H1 (cell line): ENCODE measurements around the gene OBSCN. TPM values are rescaled to one million over a fixed set of nuclear protein-coding genes. Genes with fewer than 3 reads are reported as not detected.

ENCODE experiments used
- CTCF ChIA-PET: fragments of 300-600 bp; sonication (Branson Sonifier 250); formaldehyde crosslinking; loops from one replicate; lab custom pipeline; 2021; ENCODE audit not compliant: partially characterized antibody; lab: Charles Lee
- POLR2A ChIA-PET: fragments of 300-600 bp; sonication (Branson Sonifier 250); formaldehyde crosslinking; loops from one replicate; lab custom pipeline; 2021; ENCODE audit warnings: inconsistent platforms; ENCODE audit not compliant: partially characterized antibody; lab: Charles Lee
- DNase-seq, 2 experiments: peaks; one replicate each; pipeline versions ENCODE4 v3.0.0 to v3.0.0-alpha.2; 2010 to 2022; ENCODE audit warnings: low spot score in 2 of 2, low read depth in 1 of 2, mixed read lengths in 1 of 2
- FAIRE-seq: peaks from 2 replicates; lab custom pipeline; 2011; peaks lifted over from hg19 to GRCh38; lab: Jason Lieb, UNC
- H2AFZ ChIP-seq: 2 replicates; pipeline ENCODE4 v1.8.1; 2012; ENCODE audit warnings: low read length, inconsistent platforms
- H2AK5ac ChIP-seq: 2 replicates; pipeline ENCODE4 v1.6.1; 2013; ENCODE audit warnings: low read depth, low read length
- H2BK120ac ChIP-seq: replicated peaks from 2 replicates; pipeline ENCODE3; 2013; ENCODE audit warnings: low read depth, low read length, inconsistent platforms
- H2BK12ac ChIP-seq: 2 replicates; pipeline ENCODE4 v1.6.1; 2013; ENCODE audit warnings: low read depth, low read length
- H2BK15ac ChIP-seq: 2 replicates; pipeline ENCODE4 v1.6.1; 2013; ENCODE audit warnings: low read length
- H2BK20ac ChIP-seq: 2 replicates; pipeline ENCODE4 v1.6.1; 2013; ENCODE audit warnings: low read length
- H2BK5ac ChIP-seq: 2 replicates; pipeline ENCODE4 v1.6.1; 2013; ENCODE audit warnings: low read depth, low read length
- H3K14ac ChIP-seq: 2 replicates; pipeline ENCODE4 v1.6.1; 2013; ENCODE audit warnings: inconsistent platforms; ENCODE audit not compliant: insufficient read length
- H3K18ac ChIP-seq: 2 replicates; pipeline ENCODE4 v1.6.1; 2013; ENCODE audit warnings: low read length; ENCODE audit errors: extremely low read depth
- H3K23ac ChIP-seq: 2 replicates; pipeline ENCODE4 v1.6.1; 2013; ENCODE audit warnings: inconsistent platforms; ENCODE audit not compliant: insufficient read length
- H3K23me2 ChIP-seq: 2 replicates; pipeline ENCODE4 v1.6.1; 2013; ENCODE audit warnings: low read depth, low read length
- H3K27ac ChIP-seq: 2 replicates; pipeline ENCODE4 v1.6.1; 2011; ENCODE audit warnings: low read depth, low read length, inconsistent platforms
- H3K27me3 ChIP-seq, 4 experiments: replicated peaks in 1 of 4; 1 replicate in 1 of 4; 2 replicates in 3 of 4; pipeline versions ENCODE4 v1.6.1 to v1.8.1; 2011 to 2013; ENCODE audit warnings: low read length in 3 of 4, mild to moderate bottlenecking in 3 of 4, inconsistent platforms in 2 of 4, mixed read lengths in 2 of 4, moderate library complexity in 1 of 4; ENCODE audit not compliant: control insufficient read depth in 3 of 4, insufficient read depth in 3 of 4; ENCODE audit errors: extremely low read depth in 1 of 4
- H3K36me3 ChIP-seq, 4 experiments: 2 replicates each; pipeline versions ENCODE4 v1.6.1 to v1.8.1; 2011 to 2013; ENCODE audit warnings: mild to moderate bottlenecking in 4 of 4, low read length in 3 of 4, moderate library complexity in 2 of 4, control low read depth in 1 of 4, inconsistent platforms in 1 of 4; ENCODE audit not compliant: insufficient read depth in 4 of 4, control insufficient read depth in 2 of 4
- H3K4ac ChIP-seq: replicated peaks from 2 replicates; pipeline ENCODE3; 2013; ENCODE audit warnings: low read length, low read depth, mixed read lengths, inconsistent platforms; ENCODE audit not compliant: insufficient read length
- H3K4me1 ChIP-seq, 4 experiments: replicated peaks in 1 of 4; 1 replicate in 1 of 4; 2 replicates in 3 of 4; pipeline versions ENCODE4 v1.6.1 to v1.8.1; 2011 to 2013; ENCODE audit warnings: low read length in 3 of 4, inconsistent platforms in 2 of 4, mixed read lengths in 1 of 4; ENCODE audit not compliant: insufficient read depth in 4 of 4, control insufficient read depth in 3 of 4
- H3K4me2 ChIP-seq, 2 experiments: 2 replicates each; pipeline versions ENCODE4 v1.6.1 to v1.8.1; 2011 to 2013; ENCODE audit warnings: low read depth in 2 of 2, low read length in 2 of 2, control low read depth in 1 of 2, inconsistent platforms in 1 of 2, mild to moderate bottlenecking in 1 of 2; ENCODE audit not compliant: insufficient read depth in 1 of 2
- H3K4me3 ChIP-seq, 4 experiments: fragments of 200-600, 300-600 bp in 1 of 4; sonication (generic), shearing (Covaris generic), sonication (Bioruptor Twin) in 1 of 4; 2 replicates each; pipeline versions ENCODE4 v1.5.1 to v1.8.1; 2011 to 2016; ENCODE audit warnings: low read length in 4 of 4, low read depth in 3 of 4, control low read depth in 2 of 4, inconsistent platforms in 2 of 4, mild to moderate bottlenecking in 2 of 4, mixed read lengths in 1 of 4, moderate library complexity in 1 of 4; ENCODE audit not compliant: insufficient read depth in 2 of 4; ENCODE audit errors: extremely low read depth in 1 of 4
- H3K56ac ChIP-seq: replicated peaks from 2 replicates; pipeline ENCODE3; 2013; ENCODE audit warnings: low read depth, mild to moderate bottlenecking, mixed read lengths, low read length, inconsistent platforms; ENCODE audit not compliant: insufficient read length
- H3K79me1 ChIP-seq: 2 replicates; pipeline ENCODE4 v1.6.1; 2013; ENCODE audit warnings: low read depth, low read length, control low read depth
- H3K79me2 ChIP-seq, 2 experiments: 2 replicates each; pipeline versions ENCODE4 v1.6.1 to v1.8.1; 2012 to 2013; ENCODE audit warnings: low read length in 2 of 2, mild to moderate bottlenecking in 2 of 2, inconsistent platforms in 1 of 2; ENCODE audit not compliant: insufficient read depth in 2 of 2, control insufficient read depth in 1 of 2
- H3K9ac ChIP-seq, 4 experiments: replicated peaks in 1 of 4; 1 replicate in 1 of 4; 2 replicates in 3 of 4; pipeline versions ENCODE4 v1.6.1 to v1.8.1; 2011 to 2013; ENCODE audit warnings: low read depth in 3 of 4, low read length in 3 of 4, control low read depth in 2 of 4, mild to moderate bottlenecking in 2 of 4, moderate library complexity in 2 of 4, inconsistent platforms in 1 of 4; ENCODE audit errors: extremely low read depth in 1 of 4
- H3K9me3 ChIP-seq, 2 experiments: 2 replicates each; pipeline versions ENCODE4 v1.6.1 to v1.8.1; 2012 to 2013; ENCODE audit warnings: mild to moderate bottlenecking in 2 of 2, moderate library complexity in 2 of 2, control low read depth in 1 of 2, inconsistent platforms in 1 of 2, low read depth in 1 of 2, low read length in 1 of 2, mixed read lengths in 1 of 2; ENCODE audit not compliant: insufficient read depth in 2 of 2
- H4K20me1 ChIP-seq, 2 experiments: replicated peaks in 1 of 2; 2 replicates each; pipeline versions ENCODE3 to v1.8.1; 2011 to 2013; ENCODE audit warnings: inconsistent platforms in 2 of 2, low read length in 2 of 2, mild to moderate bottlenecking in 1 of 2; ENCODE audit not compliant: insufficient read depth in 2 of 2, control insufficient read depth in 1 of 2
- H4K5ac ChIP-seq: 2 replicates; pipeline ENCODE4 v1.6.1; 2013; ENCODE audit warnings: low read length, low read depth, mixed read lengths, inconsistent platforms; ENCODE audit not compliant: insufficient read length
- H4K8ac ChIP-seq: 2 replicates; pipeline ENCODE4 v1.8.0; 2013; ENCODE audit warnings: mild to moderate bottlenecking, moderate library complexity, low read length, inconsistent platforms; ENCODE audit not compliant: insufficient read depth; ENCODE audit errors: extremely low read depth
- H4K91ac ChIP-seq: replicated peaks from 2 replicates; pipeline ENCODE3; 2013; ENCODE audit warnings: low read length, mixed read lengths, inconsistent platforms; ENCODE audit not compliant: insufficient read length
- CBX8 ChIP-seq: fragments of 300-800, 300-1000 bp; sonication (generic); IDR thresholded peaks from 2 replicates; pipeline ENCODE4 v1.7.1; 2016; ENCODE audit warnings: low read depth, low read length, borderline replicate concordance
- CEBPB ChIP-seq: IDR thresholded peaks from 2 replicates; pipeline ENCODE4 v1.6.1; 2012; ENCODE audit warnings: low read depth, low read length
- CTBP2 ChIP-seq: IDR thresholded peaks from 2 replicates; pipeline ENCODE4 v1.7.0; 2011; ENCODE audit warnings: borderline replicate concordance, mild to moderate bottlenecking, moderate library complexity, mixed read lengths, low read length; ENCODE audit not compliant: insufficient read depth, insufficient read length
- EGR1 ChIP-seq: IDR thresholded peaks from 2 replicates; pipeline ENCODE4 v1.6.1; 2011; ENCODE audit warnings: low read depth, low read length, borderline replicate concordance
- GABPA ChIP-seq: IDR thresholded peaks from 2 replicates; pipeline ENCODE4 v1.6.1; 2011; ENCODE audit warnings: mild to moderate bottlenecking, low read length, moderate library complexity, borderline replicate concordance; ENCODE audit not compliant: insufficient read depth
- POLR2AphosphoS5 ChIP-seq: IDR thresholded peaks from 2 replicates; pipeline ENCODE4 v1.6.1; 2011; ENCODE audit warnings: low read depth, low read length
- RBBP5 ChIP-seq: IDR thresholded peaks from 2 replicates; pipeline ENCODE4 v1.7.1; 2012; ENCODE audit warnings: low read depth, mild to moderate bottlenecking, inconsistent platforms, low read length, moderate library complexity, borderline replicate concordance
- SIX5 ChIP-seq: IDR thresholded peaks from 2 replicates; pipeline ENCODE4 v1.6.1; 2011; ENCODE audit warnings: mild to moderate bottlenecking, low read depth, low read length
- SP4 ChIP-seq: IDR thresholded peaks from 2 replicates; pipeline ENCODE4 v1.6.1; 2012; ENCODE audit warnings: low read length, inconsistent platforms
- SRF ChIP-seq: IDR thresholded peaks from 2 replicates; pipeline ENCODE4 v1.6.1; 2011; ENCODE audit warnings: mild to moderate bottlenecking, low read depth, low read length, moderate library complexity
- SUZ12 ChIP-seq: fragments of 200-600 bp; sonication (generic); IDR thresholded peaks from 2 replicates; pipeline ENCODE4 v1.6.1; 2012; ENCODE audit warnings: mild to moderate bottlenecking, inconsistent platforms, low read length, moderate library complexity, mixed read lengths
- TBP ChIP-seq: IDR thresholded peaks from 2 replicates; pipeline ENCODE4 v1.6.1; 2011; ENCODE audit warnings: low read depth, low read length, improper control_type of control experiment
- TEAD4 ChIP-seq: IDR thresholded peaks from 2 replicates; pipeline ENCODE4 v1.6.1; 2012; ENCODE audit warnings: low read depth, low read length, inconsistent platforms, mixed read lengths
- USF2 ChIP-seq: IDR thresholded peaks from 2 replicates; pipeline ENCODE4 v1.6.1; 2011; ENCODE audit warnings: low read length, improper control_type of control experiment
- WGBS, 2 experiments: shearing (Covaris generic) in 1 of 2; methylation state at CpG; one replicate each; pipeline versions ENCODE4 v1.1.6 to v1.1.7; 2013 to 2015; ENCODE audit warnings: low lambda C conversion rate in 2 of 2, mixed read lengths in 2 of 2, inconsistent platforms in 1 of 2, low coverage in 1 of 2, missing lambda C conversion rate in 1 of 2; ENCODE audit not compliant: insufficient replicate concordance in 2 of 2, insufficient coverage in 1 of 2, insufficient read length in 1 of 2; ENCODE audit errors: extremely low coverage in 1 of 2, missing lambda C conversion rate in 1 of 2; 5-methylcytosine and 5-hydroxymethylcytosine counted together
- polyA plus RNA-seq, 7 experiments: library from polyadenylated mRNA; depleted of rRNA in 3 of 7; stranded (reverse) in 5 of 7; unstranded in 2 of 7; fragments of >200 nt in 5 of 7; fragments of 200-250 nt in 2 of 7; gene quantifications; 1 replicate in 5 of 7; 2 replicates in 1 of 7; 4 replicates in 1 of 7; pipeline versions ENCODE4 v1.2.1 to v1.2.3, GENCODE V29; 2011 to 2013; ENCODE audit warnings: missing spikeins in 2 of 7, mixed read lengths in 2 of 7
- total RNA-seq: library from RNA; stranded (reverse); fragmentation: NEBNext Ultra II Directional; extraction: Animal tissue kit (Norgen Biotek cat#: 25700); gene quantifications from 2 replicates; pipeline ENCODE4 v1.2.1, GENCODE V29; 2021

Gene OBSCN
- total and polyA plus RNA-seq, 2 of the 8 experiments (the other 6 are each of a cell fraction or from before 2014, with no cell fraction given), result 7.5 to 28.4 TPM

- H2BK120ac ChIP-seq, result no peak overlapping the region
- no peak overlapping the region for H3K18ac ChIP-seq
- ChIA-PET CTCF (interaction anchor here (0.8 to 1.6 kb wide), 6 partner anchors 14 to 66 kb away, joined by 3 to 5 read pairs (median 3); no protein-coding TSS in a partner anchor), POLR2A (interaction anchor here (1.6 kb wide), 1 partner anchor 32 kb away, joined by 4 read pairs; no protein-coding TSS in a partner anchor)
- no peak overlapping the region for H3K9ac ChIP-seq
- H4K20me1 ChIP-seq, result peaks cover 0 to 2% of the 10 kb centered on the region in 2 experiments
- H4K8ac ChIP-seq, result no peak overlapping the region
- no peak overlapping the region for H3K27ac ChIP-seq
- H4K5ac ChIP-seq, result no peak overlapping the region
- H4K91ac ChIP-seq, result no peak overlapping the region
- no peak overlapping the region for H3K23ac ChIP-seq
- H2BK12ac ChIP-seq, result no peak overlapping the region
- no peak overlapping the region for H2BK15ac ChIP-seq
- H3K27me3 ChIP-seq, result peaks cover 0 to 15% (median 4%) of the 10 kb centered on the region in 4 experiments; a peak in 2 of 7 replicates
- H2AK5ac ChIP-seq, result no peak overlapping the region
- H3K56ac ChIP-seq, result no peak overlapping the region
- 79% methylated on average over 8 of the region's 8 CpGs; no CpG with 5 or more reads in 1 of the 2 experiments for WGBS, 2 experiments
- FAIRE-seq, result no peak
- H3K23me2 ChIP-seq, result no peaks in the 10 kb centered on the region; the same call in 1 of the 2 replicates
- H3K79me2 ChIP-seq, result no peaks in the 10 kb centered on the region
- no peak for DNase-seq
- H3K14ac ChIP-seq, result no peak overlapping the region
- peaks cover 0 to 3% (median 0%) of the 10 kb centered on the region in 4 experiments; a peak in 2 of 7 replicates for H3K4me1 ChIP-seq
- H3K4me2 ChIP-seq, result no peak overlapping the region
- H2BK20ac ChIP-seq, result no peak overlapping the region
- H3K79me1 ChIP-seq, result no peaks in the 10 kb centered on the region
- no peak overlapping the region for H3K4ac ChIP-seq
- H3K36me3 ChIP-seq, result no peaks in the 10 kb centered on the region
- no peak overlapping the region for H3K4me3 ChIP-seq
- no peak overlapping the region for H2AFZ ChIP-seq
- peaks cover under 1 to 10% of the 10 kb centered on the region in 2 experiments; a peak in 1 of 4 replicates for H3K9me3 ChIP-seq
- no peak overlapping the region for H2BK5ac ChIP-seq
- TF ChIP-seq SP4 (no peak), TBP (no peak), CBX8 (no peak), SUZ12 (no peak), GABPA (no peak), CTBP2 (no peak), TEAD4 (no peak), SIX5 (no peak), USF2 (no peak), CEBPB (no peak), SRF (no peak), RBBP5 (no peak), EGR1 (no peak), POLR2AphosphoS5 (no peak)
Observed at GRCh38 chr1:228204958-228205357, 2.9 kb upstream of the OBSCN start.
